ENCODE data around the gene BANF2.

GRCh38 chr20:17678295-17678694 is 21.5 kb upstream of the BANF2 start:
- TF ChIP-seq EZH2 (IDR thresholded peaks at IDR 0.05; ENCODE audit: insufficient read depth, poor library complexity, severe bottlenecking) (no peak), EZH2phosphoT487 (IDR thresholded peaks at IDR 0.05; ENCODE audit: insufficient read depth, low read depth) (no peak)

All from GM23248 (cell line).